ENCODE measurements around the gene LMO2.

DNA sequence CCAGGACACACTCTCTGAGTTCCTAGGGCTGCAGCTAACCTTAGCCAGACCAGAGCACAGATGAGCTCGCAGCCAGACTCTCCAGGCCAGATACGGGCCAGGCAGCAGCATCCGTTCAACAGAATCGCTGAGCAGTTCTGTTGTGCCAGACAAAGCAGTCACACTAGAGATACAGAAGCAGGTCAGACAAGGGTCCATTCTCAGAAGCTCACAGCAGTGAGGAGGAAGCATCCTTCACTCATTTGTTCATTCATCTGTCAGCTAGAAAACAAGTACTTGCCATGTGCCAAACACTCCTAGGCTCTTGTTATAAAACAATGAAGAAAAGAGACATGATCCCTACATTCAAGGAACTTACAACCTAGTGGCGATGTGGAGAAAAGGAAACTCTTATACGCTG lies 2.6 kb downstream of the LMO2 start:
- no peak for TF ChIP-seq CTCF (IDR thresholded peaks at IDR 0.05)
- no peak for TF ChIP-seq POLR2A (IDR thresholded peaks at IDR 0.05)
